ENCODE measurements around the gene ASCC3. TPM values are rescaled to one million over a fixed set of nuclear protein-coding genes. Genes with fewer than 3 reads are reported as not detected.

Gene ASCC3
- total and polyA plus RNA-seq, 2 of the 4 experiments (the other 2 are of a cell fraction): 25.8 to 104 TPM

- Histone ChIP-seq H2BK20ac (ENCODE audit: low read depth, low read length) (no peak overlapping the region), H2AK5ac (ENCODE audit: low read depth, low read length) (no peak overlapping the region), H3K27me3 (ENCODE audit: control insufficient read depth, insufficient read depth, low read length) (peaks cover 32% of the 10 kb centered on the region), H3K79me1 (ENCODE audit: low read depth in 1 of 2, low read length in 2 of 2) (no peaks in the 10 kb centered on the region), H2BK15ac (ENCODE audit: low read depth, low read length) (no peak overlapping the region), H3K4me1 (ENCODE audit: control insufficient read depth, insufficient read depth, low read length) (no peaks in the 10 kb centered on the region), H3K9ac (ENCODE audit: low read depth, low read length) (no peak overlapping the region), H3K36me3 (ENCODE audit: control insufficient read depth, insufficient read depth, low read length) (no peaks in the 10 kb centered on the region), H3K14ac (replicated peaks; ENCODE audit: low read depth, low read length) (no peak overlapping the region), H3K4ac (ENCODE audit: low read depth, low read length) (no peak overlapping the region), H3K4me3 (ENCODE audit: insufficient read depth, low read depth, low read length) (no peak overlapping the region), H4K5ac (ENCODE audit: low read depth, low read length) (no peak overlapping the region), H3K9me3 (ENCODE audit: control insufficient read depth, insufficient read depth, low read length) (no peaks in the 10 kb centered on the region), H2BK5ac (ENCODE audit: low read depth, low read length, poor library complexity, severe bottlenecking) (no peak overlapping the region), H3K4me2 (ENCODE audit: low read depth, low read length) (no peak overlapping the region), H2AFZ (replicated peaks; ENCODE audit: low read length, poor library complexity) (no peak overlapping the region), H3K56ac (ENCODE audit: extremely low read depth, insufficient read depth, low read length) (no peak overlapping the region), H4K20me1 (ENCODE audit: insufficient read depth, low read length) (no peaks in the 10 kb centered on the region), H4K8ac (ENCODE audit: low read depth in 2 of 2, low read length in 2 of 2) (no peak overlapping the region), H2AK9ac (replicated peaks; ENCODE audit: low read depth, low read length, poor library complexity) (no peak overlapping the region), H3K9me1 (ENCODE audit: insufficient read depth, low read length) (no peaks in the 10 kb centered on the region; the same call in 1 of the 2 replicates), H2BK120ac (ENCODE audit: low read depth, low read length) (no peak overlapping the region), H3K18ac (ENCODE audit: low read depth, low read length) (no peak overlapping the region), H4K91ac (ENCODE audit: insufficient read depth, low read depth, low read length) (no peak overlapping the region), H3K23ac (ENCODE audit: low read depth, low read length) (no peak overlapping the region), H3K27ac (ENCODE audit: insufficient read depth, low read length) (no peak overlapping the region)
- TF ChIP-seq MAZ (IDR thresholded peaks at IDR 0.05; ENCODE audit: borderline replicate concordance, low read depth, low read length): no peak
- no peak for TF ChIP-seq SMC3 (IDR thresholded peaks at IDR 0.05; ENCODE audit: low read depth, low read length)
- TF ChIP-seq BHLHE40 (IDR thresholded peaks at IDR 0.05; ENCODE audit: low read depth, low read length): no peak
- no peak for TF ChIP-seq FOS (IDR thresholded peaks at IDR 0.05; ENCODE audit: low read depth, low read length)
- POLR2A ChIA-PET (ENCODE audit: unreplicated experiment): no interaction called here
- dilution Hi-C loops (cut with HindIII; ENCODE audit: low sequenced_read_pairs, unreplicated experiment): no loop called here
- CTCF ChIA-PET: no interaction called here
- no peak for ATAC-seq (ENCODE audit: low read depth)
- BruUV-seq (replicated peaks): no TSS peak
- no peak for DNase-seq
- WGBS, 2 experiments (ENCODE audit: extremely low coverage in 2 of 2, insufficient read length in 1 of 2): 67% methylated on average over 1 of the region's 5 CpGs; no CpG with 5 or more reads in 1 of the 2 experiments
- intact Hi-C loops (cut with micrococcal nuclease): no loop called here
- in situ Hi-C loops (cut with MboI; ENCODE audit: low sequenced_read_pairs): loop anchor here (10.0 to 25.0 kb wide), 2 partner anchors 473 to 626 kb away; no protein-coding TSS in a partner anchor
Observed at GRCh38 chr6:100488244-100488643, 392.9 kb downstream of the ASCC3 start.
